SKM-1 treated with dmso at 0.1 percent for 144 hours (cell line): ENCODE data around the gene HAUS7.

Experiments
- DNase-seq: peaks from one replicate; lab custom pipeline; 2025; ENCODE audit not compliant: unreplicated experiment; lab: John Stamatoyannopoulos, UW

Gene HAUS7

GRCh38 chrX:153457136-153457825 lies 13.1 kb downstream of the HAUS7 start:
- DNase-seq, result no peak

DNA sequence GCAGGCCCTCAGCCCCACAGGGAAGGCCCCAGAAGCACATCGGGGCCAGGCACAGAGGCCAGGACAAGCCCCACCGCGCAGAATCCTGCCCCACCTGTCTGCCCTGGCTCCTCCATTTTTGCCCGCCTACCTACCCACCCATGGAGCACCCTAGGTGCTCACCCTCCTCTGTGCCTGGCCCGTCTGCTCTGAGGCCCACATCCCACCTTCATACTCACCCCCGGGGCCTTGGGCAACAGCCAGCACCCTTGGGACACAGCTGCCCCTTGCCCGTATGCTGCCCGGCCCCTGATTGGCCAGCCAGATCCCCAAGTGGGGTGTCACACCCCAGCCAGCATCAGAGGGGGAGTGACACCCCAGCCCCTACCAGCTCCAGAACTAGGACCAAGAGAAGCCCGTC lies 13.7 kb downstream of the HAUS7 start:
- DNase-seq, result no peak

DNA sequence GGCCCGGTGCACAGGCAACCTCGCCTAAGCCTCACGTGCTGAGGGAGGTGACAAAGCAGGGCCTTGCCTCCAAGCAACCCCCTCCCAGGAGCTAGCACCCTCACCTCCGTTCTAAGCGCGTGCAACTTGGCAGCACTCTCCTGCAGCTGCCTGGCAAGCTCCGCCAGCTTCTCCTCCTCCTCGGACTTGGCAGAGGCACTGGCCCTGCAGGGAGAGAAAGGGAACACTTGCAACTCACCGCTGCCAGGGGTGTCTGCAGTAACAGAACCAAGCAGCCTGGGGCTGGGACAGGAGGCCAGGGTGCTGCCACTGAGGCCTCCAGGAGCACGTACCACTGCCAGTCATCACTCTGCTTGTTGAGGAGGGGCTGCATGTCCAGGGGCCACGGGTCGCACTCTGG lies 14.2 kb downstream of the HAUS7 start:
- no peak for DNase-seq

DNA sequence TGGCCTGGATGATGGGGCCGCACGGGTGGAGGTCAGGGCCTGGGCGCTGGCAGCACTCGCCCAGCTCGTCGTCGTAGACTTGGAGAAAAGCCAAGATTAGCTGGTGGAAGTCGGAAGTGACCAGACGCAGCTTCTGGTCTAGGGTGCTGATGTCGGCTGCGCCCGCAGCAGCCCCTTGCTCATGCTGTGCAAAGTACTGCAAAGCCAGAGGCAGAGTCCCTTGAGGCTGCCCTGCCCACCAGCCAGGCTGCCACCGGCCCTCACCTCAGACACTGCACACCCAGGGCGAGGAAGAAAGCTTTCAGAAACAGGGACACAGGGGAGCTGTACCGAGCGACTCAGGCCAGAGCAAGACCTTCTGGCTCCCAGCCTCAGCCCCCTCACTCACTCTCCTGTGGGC lies 14.8 kb downstream of the HAUS7 start:
- no peak for DNase-seq

DNA sequence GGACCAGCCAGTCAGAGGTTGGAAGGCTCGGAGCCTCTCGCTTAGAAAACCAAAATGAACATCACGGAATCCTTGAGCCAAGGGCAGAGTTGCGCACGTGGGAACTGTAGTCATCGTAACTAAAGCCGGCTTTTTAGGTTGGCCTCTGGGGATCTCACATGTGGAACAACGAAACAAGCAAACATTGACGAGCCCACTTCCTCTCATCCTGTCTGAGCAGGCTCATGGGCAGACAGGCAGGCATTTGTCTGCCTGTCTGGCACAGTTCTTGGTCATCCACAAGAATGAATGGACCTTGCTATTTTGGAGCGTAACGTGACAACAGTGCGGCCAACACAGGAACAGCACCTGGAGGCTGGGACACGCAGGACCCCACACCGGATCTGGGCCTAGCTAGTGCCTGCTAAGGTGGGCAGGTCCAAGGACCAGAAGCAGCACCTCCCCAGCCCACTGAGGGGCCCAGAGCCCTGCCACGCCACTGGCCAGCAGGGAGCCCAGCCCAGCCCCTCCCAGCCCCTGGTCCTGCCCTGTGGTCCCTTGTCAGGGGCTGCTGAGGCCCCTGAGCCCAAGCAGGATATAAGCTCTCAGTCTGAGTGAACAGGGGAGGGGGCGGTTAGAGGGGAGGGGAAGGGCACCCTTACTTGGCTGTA lies 15.3 kb downstream of the HAUS7 start:
- no peak for DNase-seq

DNA sequence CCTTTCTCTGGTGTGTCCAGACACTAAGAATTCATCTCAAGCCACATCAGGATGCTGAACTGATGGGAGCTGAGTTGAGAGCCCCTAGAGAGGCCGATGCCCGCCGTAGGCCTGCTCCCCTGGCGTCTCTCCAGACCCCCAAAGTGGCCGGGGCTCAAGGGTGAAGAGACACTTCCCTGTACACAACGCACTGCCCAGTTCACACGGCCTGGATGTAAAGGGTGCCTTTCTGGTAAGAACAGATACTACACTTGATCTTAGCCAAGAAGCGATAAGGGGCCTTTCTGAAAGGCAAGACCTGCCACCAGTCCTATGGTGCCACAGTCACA lies 19.5 kb downstream of the HAUS7 start:
- no peak for DNase-seq

GRCh38 chrX:153450114-153450948 lies 20.0 kb downstream of the HAUS7 start:
- DNase-seq, result no peak

- DNase-seq, result no peak
These were observed 20.8 kb downstream of the HAUS7 start for GRCh38 chrX:153449368-153450113.

- no peak for DNase-seq
These were observed 21.6 kb downstream of the HAUS7 start for GRCh38 chrX:153448556-153449367.

DNA sequence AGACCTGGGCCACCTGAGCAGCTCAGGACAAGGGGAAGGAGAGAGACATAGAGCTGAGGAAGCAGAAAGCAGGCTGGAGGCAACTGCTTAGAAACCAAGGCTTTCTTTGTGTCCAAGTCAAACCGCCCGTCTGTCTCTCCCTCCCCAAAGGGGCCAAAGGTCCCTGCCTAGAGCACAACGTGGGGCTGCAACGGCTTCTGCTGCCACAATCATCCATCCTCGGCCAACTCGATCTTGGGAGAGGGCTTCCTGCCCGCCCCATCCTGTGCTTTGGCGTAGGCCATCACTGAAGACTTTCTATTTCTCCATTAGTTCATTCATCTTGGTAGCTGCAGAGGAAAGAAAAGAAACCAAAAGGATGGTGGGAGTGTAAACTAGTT lies 22.8 kb downstream of the HAUS7 start:
- DNase-seq, result no peak

- no peak for DNase-seq
These were observed 23.3 kb downstream of the HAUS7 start for GRCh38 chrX:153446950-153447580.

DNA sequence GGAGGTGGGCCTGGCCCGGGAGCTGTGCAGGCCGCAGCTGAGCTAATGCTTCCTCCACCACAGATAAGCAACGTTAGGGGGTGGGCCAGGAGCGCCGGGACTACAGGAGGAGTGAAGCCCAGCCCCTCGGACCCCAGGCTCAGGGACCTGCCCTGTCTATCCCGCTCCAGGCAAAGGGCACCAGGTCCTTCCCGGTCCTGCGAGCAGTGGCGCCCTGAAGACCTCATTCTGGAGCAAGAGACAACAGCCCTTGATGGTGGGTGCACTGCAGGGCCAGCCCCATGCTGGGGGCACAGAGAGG lies 23.8 kb downstream of the HAUS7 start:
- DNase-seq, result no peak

- DNase-seq, result no peak
These were observed 24.3 kb downstream of the HAUS7 start, which contains the start of gene TREX2 for GRCh38 chrX:153445856-153446635. TSS of gene TREX2 (minus strand) at chrX:153446056. CDS start at chrX:153445430, 626 bp downstream.

GRCh38 chrX:153445106-153445855 lies 25.1 kb downstream of the HAUS7 start:
- no peak for DNase-seq

GRCh38 chrX:153444333-153445011 lies 25.9 kb downstream of the HAUS7 start:
- DNase-seq, result no peak

DNA sequence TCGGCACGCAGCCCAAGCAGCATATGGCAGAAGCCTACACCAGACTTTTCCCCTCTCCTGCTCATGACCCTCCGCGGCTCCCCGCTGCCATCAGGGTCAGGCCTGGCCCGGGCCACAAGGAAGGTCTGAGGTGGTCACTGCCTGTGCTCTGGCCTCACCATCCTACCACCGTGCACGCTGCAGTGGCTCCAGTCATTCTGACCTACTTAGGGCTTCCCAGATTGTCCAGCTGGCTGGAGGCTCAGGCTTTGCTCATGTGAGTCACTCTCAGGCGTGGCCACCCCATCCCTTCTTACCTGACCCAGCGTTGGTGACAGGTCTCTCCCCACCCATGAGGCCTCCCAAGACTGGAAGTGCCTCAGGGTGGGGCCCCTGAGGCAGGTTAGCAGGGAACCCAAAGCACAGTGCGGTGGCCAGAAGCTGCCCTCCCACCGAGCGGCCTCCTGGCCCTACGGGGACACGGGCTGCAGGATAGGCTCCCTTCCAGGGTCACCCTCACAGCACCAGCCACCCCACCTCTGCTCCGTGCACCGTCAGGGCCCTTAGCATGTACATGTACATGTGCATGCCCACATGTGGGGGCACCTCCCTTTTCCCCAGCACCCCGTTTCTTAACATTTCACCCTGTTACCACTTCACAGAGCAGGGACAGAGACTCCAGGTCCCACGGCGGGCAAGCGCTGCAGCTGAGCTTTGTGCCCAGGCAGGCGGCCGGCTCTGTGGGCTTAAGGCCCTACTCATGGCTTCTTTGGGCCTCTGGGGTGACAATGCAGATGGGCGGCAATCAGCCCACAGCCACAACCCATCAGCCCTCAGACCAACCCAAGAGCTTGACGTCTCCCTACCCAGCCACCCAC lies 26.7 kb downstream of the HAUS7 start:
- DNase-seq, result no peak

GRCh38 chrX:153442463-153442862 lies 27.9 kb downstream of the HAUS7 start:
- DNase-seq, result no peak
